Measurements from ENCODE around the gene POLD1. TPM values are rescaled to one million over a fixed set of nuclear protein-coding genes. Genes with fewer than 3 reads are reported as not detected.

Gene POLD1
- total RNA-seq, 6 experiments from 2014 or later, result 6.2 to 13.1 (median 9.2) TPM

- H3K9me3 ChIP-seq, result no peaks in the 10 kb centered on the region
- H3K27ac ChIP-seq, result no peak overlapping the region
- H3K4me1 ChIP-seq, result no peaks in the 10 kb centered on the region
- WGBS (ENCODE audit: insufficient coverage, low coverage, low lambda C conversion rate, missing lambda C conversion rate), result 72% methylated on average over 6 of the region's 7 CpGs
- TF ChIP-seq POLR2A (IDR thresholded peaks at IDR 0.05), result no peak
- TF ChIP-seq CTCF (IDR thresholded peaks at IDR 0.05), result no peak
- H3K4me3 ChIP-seq, result no peak overlapping the region
- H3K27me3 ChIP-seq, result no peaks in the 10 kb centered on the region
- H3K36me3 ChIP-seq, result no peaks in the 10 kb centered on the region
- intact Hi-C loops (cut with DNase I), result no loop called here
- no peak for DNase-seq
- ATAC-seq, result no peak
Measured at GRCh38 chr19:50425581-50425980, 41.4 kb downstream of the POLD1 start.

GRCh38 chr19:50427318-50427925, 43.3 kb downstream of the POLD1 start:
- ATAC-seq, result no peak
- no peak for TF ChIP-seq CTCF (IDR thresholded peaks at IDR 0.05)
- TF ChIP-seq POLR2A (IDR thresholded peaks at IDR 0.05), result no peak
- Histone ChIP-seq H3K4me3 (no peak overlapping the region), H3K27ac (no peak overlapping the region), H3K9me3 (no peaks in the 10 kb centered on the region), H3K27me3 (no peaks in the 10 kb centered on the region), H3K36me3 (no peaks in the 10 kb centered on the region), H3K4me1 (peaks cover 0 to 11% (median 2%) of the 10 kb centered on the region in 4 donors)
- intact Hi-C loops (cut with DNase I), result no loop called here
- 64% methylated on average over 13 of the region's 26 CpGs for WGBS (ENCODE audit: insufficient coverage, low coverage, low lambda C conversion rate, missing lambda C conversion rate)
- no peak for DNase-seq

GRCh38 chr19:50427997-50428425, 43.9 kb downstream of the POLD1 start:
- WGBS (ENCODE audit: insufficient coverage, low coverage, low lambda C conversion rate, missing lambda C conversion rate), result 23% methylated on average over 14 of the region's 38 CpGs
- intact Hi-C loops (cut with DNase I), result no loop called here
- no peak overlapping the region for H3K4me3 ChIP-seq
- H3K36me3 ChIP-seq, result no peaks in the 10 kb centered on the region
- H3K27ac ChIP-seq, result no peak overlapping the region
- no peaks in the 10 kb centered on the region for H3K27me3 ChIP-seq
- H3K9me3 ChIP-seq, result no peaks in the 10 kb centered on the region
- peak; percentile 67 to 88 (median 86) for DNase-seq
- peak; percentile 46 to 64 (median 48) for ATAC-seq
- TF ChIP-seq POLR2A (IDR thresholded peaks at IDR 0.05) (peak; percentile 41), CTCF (IDR thresholded peaks at IDR 0.05) (no peak)
- H3K4me1 ChIP-seq, result peaks cover 0 to 11% (median 2%) of the 10 kb centered on the region in 4 donors

- DNase-seq, result no peak
- 83% methylated on average over 1 of the region's 7 CpGs for WGBS (ENCODE audit: insufficient coverage, low coverage, low lambda C conversion rate, missing lambda C conversion rate)
- H3K4me1 ChIP-seq, result peaks cover 0 to 11% (median 2%) of the 10 kb centered on the region in 4 donors
- H3K9me3 ChIP-seq, result no peaks in the 10 kb centered on the region
- no peak overlapping the region for H3K4me3 ChIP-seq
- H3K27ac ChIP-seq, result no peak overlapping the region
- ATAC-seq, result no peak
- H3K36me3 ChIP-seq, result no peaks in the 10 kb centered on the region
- intact Hi-C loops (cut with DNase I), result no loop called here
- TF ChIP-seq POLR2A (IDR thresholded peaks at IDR 0.05), result no peak
- TF ChIP-seq CTCF (IDR thresholded peaks at IDR 0.05), result no peak
- no peaks in the 10 kb centered on the region for H3K27me3 ChIP-seq
Measured at GRCh38 chr19:50428772-50429463, 44.8 kb downstream of the POLD1 start.

Data from right lobe of liver (tissue), 6 donors.